GM19455 (cell line): Measurements from ENCODE around the gene PLEKHG1.
A peak's percentile ranks its signal among the peaks of the same experiment; 100 is the strongest.

Experiments used
- ATAC-seq: cut with Tn5 transposase; IDR thresholded peaks from one replicate; pipeline ENCODE4 v1.9.1; 2021; ENCODE audit not compliant: unreplicated experiment

PLEKHG1 gene

DNA sequence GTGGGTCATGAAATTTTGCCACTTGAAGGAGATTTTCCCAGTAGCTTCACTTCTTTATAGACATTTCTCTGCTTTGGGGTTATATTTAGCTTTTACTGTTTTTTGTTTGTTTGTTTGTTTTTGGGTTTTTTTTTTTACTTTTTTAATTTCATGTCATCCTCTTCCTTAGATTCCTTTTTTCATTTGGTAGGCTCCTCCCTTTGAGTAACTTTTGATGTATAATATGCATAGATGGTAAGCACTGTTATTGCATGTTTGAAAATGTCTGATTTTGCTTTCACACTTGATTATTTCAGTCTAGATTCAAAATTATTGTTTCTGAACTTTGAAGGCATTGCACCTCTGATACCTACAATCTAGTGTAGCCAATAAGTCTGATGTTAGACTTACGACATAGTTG is 37.6 kb downstream of the PLEKHG1 start:
- ATAC-seq: no peak

GRCh38 chr6:150638267-150638666 is 38.6 kb downstream of the PLEKHG1 start:
- no peak for ATAC-seq

DNA sequence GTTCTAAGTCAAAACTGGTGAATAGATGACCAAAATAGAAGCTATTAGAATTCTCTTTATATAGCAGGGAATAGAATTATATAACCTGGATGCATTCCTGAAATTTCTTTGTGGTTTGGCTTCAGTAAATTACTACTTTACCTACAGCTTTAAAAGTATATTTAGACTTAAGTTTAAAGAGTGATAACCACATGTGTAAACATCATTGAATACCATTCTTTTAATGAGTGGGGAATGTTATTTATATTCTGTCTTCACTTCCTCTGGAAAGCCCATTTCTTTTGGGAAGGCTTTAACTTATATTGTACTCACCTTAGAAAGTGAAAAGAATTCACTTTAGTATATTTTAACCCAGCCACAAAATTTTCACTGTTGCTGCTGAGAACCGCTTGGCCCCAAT is 39.1 kb downstream of the PLEKHG1 start:
- ATAC-seq: no peak

DNA sequence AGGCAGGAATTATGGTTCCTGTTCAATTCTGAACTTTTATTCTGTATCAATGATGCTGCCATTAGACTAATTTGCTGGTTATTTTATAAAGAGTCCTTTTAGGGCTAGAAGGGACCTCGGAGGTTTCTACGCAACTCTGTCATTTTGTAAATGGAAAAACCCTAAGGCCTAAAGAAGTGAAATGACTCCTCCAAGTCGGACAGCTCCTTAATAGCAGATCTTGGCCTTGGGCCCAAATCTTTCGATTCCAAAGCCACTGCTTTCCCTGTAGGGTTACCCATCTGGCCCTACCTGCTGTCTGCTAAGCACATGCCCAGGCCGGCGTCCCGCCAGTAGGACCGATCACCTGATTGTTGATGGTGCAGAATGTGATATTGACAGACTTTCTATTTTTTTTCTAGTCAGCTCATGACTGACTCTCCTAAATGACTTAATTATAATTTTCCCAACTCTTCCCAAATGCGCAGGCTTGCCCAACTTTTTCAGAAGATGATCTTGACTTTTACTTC is 40.2 kb downstream of the PLEKHG1 start:
- ATAC-seq: no peak

- peak; percentile 39 for ATAC-seq
Measured at GRCh38 chr6:150640556-150641209, 41.0 kb downstream of the PLEKHG1 start.

DNA sequence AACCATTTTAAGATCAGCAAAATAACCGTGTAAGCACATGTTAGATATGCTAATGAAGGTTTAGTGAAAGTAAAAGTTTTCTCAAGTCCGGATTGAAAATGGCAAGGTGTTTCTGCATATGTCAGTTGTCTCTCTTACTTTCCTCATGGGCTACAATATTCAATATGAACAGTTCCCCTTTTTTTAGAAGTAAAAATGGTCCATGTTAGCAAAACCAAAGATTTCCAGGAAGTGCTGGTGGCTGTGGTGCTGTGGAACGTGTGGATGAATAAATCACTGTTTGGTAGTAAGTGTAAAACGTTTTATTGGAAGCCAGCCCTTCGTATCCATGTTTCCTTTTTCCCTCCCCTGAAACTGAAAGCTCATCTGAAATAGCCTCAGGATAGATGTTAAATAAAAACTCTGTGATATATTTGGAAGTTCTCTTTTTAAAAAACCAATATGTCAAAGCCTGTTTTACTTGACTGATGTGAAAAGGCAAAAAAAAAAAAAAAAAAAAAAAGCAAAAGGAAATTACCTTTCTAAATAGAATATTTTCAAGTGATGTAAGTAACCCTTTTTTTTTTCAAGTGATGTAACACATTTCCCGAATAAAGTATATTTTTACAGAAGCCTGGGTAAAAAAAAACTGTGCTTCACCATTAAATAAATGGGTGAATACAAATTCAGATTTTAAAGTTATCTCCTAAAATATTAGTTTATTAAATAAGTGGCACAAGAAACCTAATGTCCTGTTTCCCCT is 41.9 kb downstream of the PLEKHG1 start:
- ATAC-seq: peak; percentile 54

DNA sequence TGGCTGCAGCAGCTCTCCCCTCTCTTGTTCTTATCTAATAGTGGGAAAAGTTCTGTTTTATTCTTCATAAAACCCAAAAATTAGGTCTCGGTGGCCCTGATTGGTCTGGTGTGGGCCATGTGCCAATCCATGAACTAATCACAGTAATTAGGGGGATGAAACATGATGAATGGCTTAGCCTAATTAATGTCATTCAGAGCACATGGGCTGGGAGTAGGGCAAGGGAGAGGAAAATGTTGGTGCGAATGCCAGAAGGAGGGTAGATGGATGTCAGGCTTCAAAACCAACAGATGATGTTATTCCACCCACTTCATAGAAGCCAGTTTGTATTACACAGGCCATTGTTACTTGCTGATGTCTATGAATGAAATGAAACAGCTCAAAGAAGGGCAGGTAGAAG is 46.5 kb downstream of the PLEKHG1 start:
- no peak for ATAC-seq

DNA sequence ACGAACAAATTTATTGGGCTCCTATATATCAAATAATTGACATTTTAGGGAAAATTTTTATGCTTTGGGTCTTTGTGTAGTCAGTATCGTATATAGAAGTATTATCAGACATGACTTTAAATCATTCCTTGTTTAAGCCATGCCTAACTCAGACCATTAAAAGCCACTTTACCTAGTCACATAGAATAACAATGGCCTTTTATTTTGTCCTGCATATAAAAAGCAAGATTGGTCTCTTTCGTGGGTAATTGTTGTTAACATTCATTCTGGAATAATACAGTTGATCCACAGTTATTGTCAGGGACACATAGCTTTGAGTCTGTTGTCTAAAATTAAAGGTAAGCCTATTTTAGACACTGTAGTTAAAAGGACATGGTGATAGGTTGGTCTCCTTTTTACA is 47.4 kb downstream of the PLEKHG1 start:
- ATAC-seq: no peak
